GM12878 (cell line): ENCODE data around the gene CNGA1. TPM values are rescaled to one million over a fixed set of nuclear protein-coding genes. Genes with fewer than 3 reads are reported as not detected.

ENCODE experiments used
- ATAC-seq: fragments of 200-7000 bp; cut with Tn5 transposase; 3 replicates; pipeline ENCODE4 v1.9.1; 2020; ENCODE audit warnings: mild to moderate bottlenecking, moderate library complexity
- BruUV-seq: library from RNA; stranded (reverse); fragments of 400-500 nt; replicated peaks from 2 replicates; lab custom pipeline; 2021; lab: Mats Ljungman, UMichigan
- CTCF ChIA-PET: fragments of 300-600 bp; sonication (Branson Sonifier 250); formaldehyde crosslinking; extraction: SDS; loops from one replicate; lab custom pipeline; 2021; ENCODE audit warnings: inconsistent platforms; lab: Yijun Ruan, JAX
- POLR2A ChIA-PET: fragments of 350-600 bp; formaldehyde crosslinking; extraction: SDS; loops from one replicate; lab custom pipeline; 2021; ENCODE audit warnings: inconsistent platforms; lab: Charles Lee
- RAD21 ChIA-PET: fragments of 300-600 bp; sonication (Branson Sonifier 250); formaldehyde crosslinking; loops from one replicate; lab custom pipeline; 2023; ENCODE audit warnings: antibody characterized with exemption; ENCODE audit not compliant: unreplicated experiment; lab: Charles Lee
- SMC1A ChIA-PET: fragments of 300-600 bp; sonication (Branson Sonifier 250); formaldehyde crosslinking; loops from one replicate; lab custom pipeline; 2023; ENCODE audit not compliant: unreplicated experiment, uncharacterized antibody; lab: Charles Lee
- DNase-seq: peaks from one replicate; pipeline ENCODE4 v3.0.0-alpha.2; 2011; ENCODE audit warnings: low read depth, low spot score
- FAIRE-seq: peaks from 3 replicates; lab custom pipeline; 2011; peaks lifted over from hg19 to GRCh38; lab: Jason Lieb, UNC
- H2AFZ ChIP-seq: 2 replicates; pipeline ENCODE4 v1.6.0; 2011; ENCODE audit warnings: low read depth, low read length, control low read depth; ENCODE audit not compliant: control insufficient read depth
- H3K27ac ChIP-seq: 2 replicates; pipeline ENCODE4 v1.5.1; 2011; ENCODE audit warnings: control low read depth; ENCODE audit not compliant: control insufficient read depth, insufficient read depth
- H3K27me3 ChIP-seq, 2 experiments: replicated peaks in 1 of 2; 2 replicates each; pipeline versions ENCODE4 v1.6.0 to v1.6.1; 2011; ENCODE audit warnings: low read length in 1 of 2; ENCODE audit not compliant: control insufficient read depth in 2 of 2, insufficient read depth in 2 of 2
- H3K36me3 ChIP-seq, 2 experiments: 2 replicates each; pipeline ENCODE4 v1.5.1; 2011; ENCODE audit warnings: low read length in 1 of 2; ENCODE audit not compliant: control insufficient read depth in 2 of 2, insufficient read depth in 2 of 2
- H3K4me1 ChIP-seq: 2 replicates; pipeline ENCODE4 v1.6.1; 2011; ENCODE audit warnings: mild to moderate bottlenecking, low read length, moderate library complexity, mixed read lengths; ENCODE audit not compliant: control insufficient read depth, insufficient read depth
- H3K4me2 ChIP-seq: 2 replicates; pipeline ENCODE4 v1.6.0; 2011; ENCODE audit warnings: control low read depth; ENCODE audit not compliant: control insufficient read depth, insufficient read depth
- H3K4me3 ChIP-seq: fragments of 200-600 bp; sonication (generic); 2 replicates; pipeline ENCODE4 v1.5.1; 2016
- H3K79me2 ChIP-seq: 2 replicates; pipeline ENCODE4 v1.6.0; 2011; ENCODE audit warnings: low read length; ENCODE audit not compliant: control insufficient read depth, insufficient read depth
- H3K9ac ChIP-seq: 2 replicates; pipeline ENCODE4 v1.8.0; 2011; ENCODE audit warnings: low read length, control low read depth, mixed read lengths; ENCODE audit not compliant: control insufficient read depth, insufficient read depth
- H3K9me3 ChIP-seq: replicated peaks from 3 replicates; pipeline ENCODE4 v1.5.1; 2011; ENCODE audit warnings: mild to moderate bottlenecking, low read length; ENCODE audit not compliant: control insufficient read depth, insufficient read depth
- H4K20me1 ChIP-seq: 2 replicates; pipeline ENCODE4 v1.6.0; 2011; ENCODE audit not compliant: control insufficient read depth, insufficient read depth
- CHD2 ChIP-seq: IDR thresholded peaks from 2 replicates; pipeline ENCODE4 v1.6.1; 2011; ENCODE audit warnings: low read depth, low read length, improper control_type of control experiment, borderline replicate concordance
- EP300 ChIP-seq, 2 experiments: fragments of 150-350 bp in 1 of 2; IDR thresholded peaks; 2 replicates each; pipeline ENCODE4 v1.6.1; 2011 to 2012; ENCODE audit warnings: low read depth in 2 of 2, low read length in 2 of 2, borderline replicate concordance in 1 of 2, improper control_type of control experiment in 1 of 2, inconsistent platforms in 1 of 2; ENCODE audit not compliant: control insufficient read depth in 1 of 2
- ETV6 ChIP-seq, 2 experiments: fragments of 450-650 bp in 1 of 2; IDR thresholded peaks in 1 of 2; conservative IDR thresholded peaks in 1 of 2; 2 replicates each; pipeline ENCODE4 v1.6.1; 2014; ENCODE audit warnings: antibody characterized with exemption in 1 of 2, borderline replicate concordance in 1 of 2, low read depth in 1 of 2, mild to moderate bottlenecking in 1 of 2, moderate library complexity in 1 of 2
- JUNB ChIP-seq: IDR thresholded peaks from 2 replicates; pipeline ENCODE4 v1.6.1; 2016; ENCODE audit warnings: antibody characterized with exemption, mild to moderate bottlenecking
- MAX ChIP-seq: IDR thresholded peaks from 2 replicates; pipeline ENCODE4 v1.6.1; 2012; ENCODE audit warnings: low read depth, low read length, improper control_type of control experiment
- RUNX3 ChIP-seq: IDR thresholded peaks from 2 replicates; pipeline ENCODE4 v1.6.1; 2012; ENCODE audit warnings: low read length, inconsistent platforms
- TAF1 ChIP-seq: IDR thresholded peaks from 2 replicates; pipeline ENCODE4 v1.6.1; 2011; ENCODE audit warnings: mild to moderate bottlenecking, low read depth, low read length, borderline replicate concordance
- TCF12 ChIP-seq: IDR thresholded peaks from 2 replicates; pipeline ENCODE4 v1.6.1; 2011; ENCODE audit warnings: low read depth, mild to moderate bottlenecking, low read length
- TCF3 ChIP-seq: IDR thresholded peaks from 2 replicates; pipeline ENCODE4 v1.6.1; 2012; ENCODE audit warnings: low read depth, mild to moderate bottlenecking, low read length, borderline replicate concordance; ENCODE audit not compliant: insufficient read depth
- ZBTB40 ChIP-seq: fragments of 450-650 bp; IDR thresholded peaks from 2 replicates; pipeline ENCODE4 v1.6.1; 2016; ENCODE audit warnings: mild to moderate bottlenecking, moderate library complexity, borderline replicate concordance
- ZNF207 ChIP-seq: fragments of 450-650 bp; IDR thresholded peaks from 2 replicates; pipeline ENCODE4 v1.6.1; 2014; ENCODE audit warnings: antibody characterized with exemption, mild to moderate bottlenecking, borderline replicate concordance
- ZNF24 ChIP-seq: fragments of 450-650 bp; IDR thresholded peaks from 2 replicates; pipeline ENCODE4 v1.6.1; 2017; ENCODE audit warnings: antibody characterized with exemption, mild to moderate bottlenecking
- WGBS: methylation state at CpG from one replicate; pipeline ENCODE4 v1.1.6; 2016; ENCODE audit warnings: low lambda C conversion rate; ENCODE audit not compliant: insufficient replicate concordance, insufficient coverage; ENCODE audit errors: missing lambda C conversion rate; 5-methylcytosine and 5-hydroxymethylcytosine counted together
- in situ Hi-C: fragments of 300-500 bp; cut with MboI; formaldehyde crosslinking; loops from 9 replicates; pipeline ENCODE4 v1.14.3; 2018; ENCODE audit warnings: mixed read lengths
- intact Hi-C: fragments of 100-400 bp; cut with micrococcal nuclease; formaldehyde crosslinking; loops from one replicate; pipeline ENCODE4 v1.14.2; 2022; ENCODE audit not compliant: unreplicated experiment
- polyA plus RNA-seq, 11 experiments: library from polyadenylated mRNA; depleted of rRNA in 4 of 11; unstranded in 6 of 11; stranded (reverse) in 5 of 11; fragments of >200 nt; fragmentation: Nextera tagmentation in 4 of 11; fragmentation: Illumina TruSeq in 1 of 11; extraction: Ambion mirVana in 4 of 11; extraction: Trizol in 1 of 11; gene quantifications; 1 replicate in 1 of 11; 2 replicates in 10 of 11; pipeline versions ENCODE4 v1.2.1 to v1.2.3, GENCODE V29; 2011 to 2016; ENCODE audit warnings: inconsistent platforms in 2 of 11, missing spikeins in 2 of 11, low read depth in 1 of 11
- total RNA-seq, 4 experiments: library from RNA; depleted of rRNA in 3 of 4; stranded (reverse); fragments of >200 nt in 3 of 4; fragmentation: Illumina TruSeq in 1 of 4; extraction: Trizol in 1 of 4; gene quantifications; 2 replicates each; pipeline versions ENCODE4 v1.2.1 to v1.2.3, GENCODE V29; 2013 to 2021

CNGA1 gene
- total and polyA plus RNA-seq, 10 of the 15 experiments (the other 5 are each of a cell fraction or from before 2014, with no cell fraction given) = 0.38 to 14.2 (median 5.1) TPM

- Histone ChIP-seq H3K9me3 (no peaks in the 10 kb centered on the region), H3K4me2 (no peak overlapping the region), H4K20me1 (no peaks in the 10 kb centered on the region), H3K36me3 (peaks cover 0 to 15% of the 10 kb centered on the region in 2 experiments), H3K27ac (no peak overlapping the region), H3K9ac (no peak overlapping the region), H3K4me3 (no peak overlapping the region), H3K79me2 (no peaks in the 10 kb centered on the region), H3K4me1 (no peaks in the 10 kb centered on the region), H3K27me3 (no peaks in the 10 kb centered on the region), H2AFZ (no peak overlapping the region)
- ATAC-seq (no peak), FAIRE-seq (no peak), DNase-seq (no peak)
- intact Hi-C loops (no loop called here), in situ Hi-C loops (no loop called here)
- RAD21 ChIA-PET = no interaction called here
- no peak for TF ChIP-seq ZNF24
- TF ChIP-seq ZNF207 = no peak
- TF ChIP-seq ETV6 (conservative IDR thresholded peaks at IDR 0.05 in 1 of 2, IDR thresholded peaks at IDR 0.05 in 1 of 2; ENCODE audit: borderline replicate concordance in 1 of 2, low read depth in 1 of 2) = no peak
- TF ChIP-seq TCF12 = no peak
- no peak for TF ChIP-seq TAF1
- TF ChIP-seq MAX = no peak
- TF ChIP-seq CHD2 = no peak
- TF ChIP-seq RUNX3 = peak; percentile 73
- TF ChIP-seq EP300 (IDR thresholded peaks at IDR 0.05; ENCODE audit: borderline replicate concordance in 1 of 2, control insufficient read depth in 1 of 2, low read depth in 2 of 2, low read length in 2 of 2) = no peak
- TF ChIP-seq TCF3 = no peak
- no peak for TF ChIP-seq ZBTB40
- peak; percentile 10; the same call in 1 of the 2 replicates for TF ChIP-seq JUNB
- POLR2A ChIA-PET = interaction anchor here (0.7 kb wide), 1 partner anchor 42 kb away, joined by 3 read pairs; no protein-coding TSS in a partner anchor
- no TSS peak for BruUV-seq
- SMC1A ChIA-PET = interaction anchor here (1.0 to 1.7 kb wide), 3 partner anchors 14 to 19 kb away, joined by 3 to 5 read pairs (median 4); no protein-coding TSS in a partner anchor
- CTCF ChIA-PET = interaction anchor here (1.0 to 3.0 kb wide), 5 partner anchors 10 to 216 kb away, joined by 3 to 9 read pairs (median 3); no protein-coding TSS in a partner anchor
- 100% methylated on average over 1 of the region's 1 CpG for WGBS
These were observed 124.6 kb downstream of the CNGA1 start for GRCh38 chr4:47891928-47892327.
